GM12801 (cell line): ENCODE measurements around the gene FOXE1.

ENCODE experiments used
- CTCF ChIP-seq: IDR thresholded peaks from one replicate; pipeline ENCODE4 v1.5.1; 2011; ENCODE audit warnings: control low read depth; ENCODE audit not compliant: insufficient read length; ENCODE audit errors: extremely low read depth

FOXE1 gene

GRCh38 chr9:97889941-97890887, 37.2 kb downstream of the FOXE1 start:
- TF ChIP-seq CTCF = no peak

- TF ChIP-seq CTCF = no peak
These were observed 38.7 kb downstream of the FOXE1 start for GRCh38 chr9:97891736-97892135.

- TF ChIP-seq CTCF = no peak
These were observed 39.4 kb downstream of the FOXE1 start for GRCh38 chr9:97892421-97892820.

- TF ChIP-seq CTCF = no peak
These were observed 42.2 kb downstream of the FOXE1 start for GRCh38 chr9:97895211-97895610.

GRCh38 chr9:97895695-97896332, 42.8 kb downstream of the FOXE1 start:
- TF ChIP-seq CTCF = no peak

- TF ChIP-seq CTCF = no peak
These were observed 47.2 kb downstream of the FOXE1 start for GRCh38 chr9:97900103-97900737.
